Esophagus squamous epithelium (tissue), 4 donors: ENCODE data around the gene STXBP6.

Experiments used
- POLR2A ChIP-seq, 4 donors: fragments of 450-650 bp; IDR thresholded peaks; one replicate each; pipeline ENCODE4 v1.6.1; 2017; ENCODE audit warnings: antibody characterized with exemption in 4 of 4, mild to moderate bottlenecking in 4 of 4, moderate library complexity in 3 of 4
- TF ChIP-seq, protein P1 (sequence below), 6 experiments: fragments of 450-650 bp in 4 of 6; fragments of 200-600 bp in 2 of 6; sonication (generic) in 2 of 6; IDR thresholded peaks; one replicate each; pipeline ENCODE4 v1.5.1; 2016 to 2019; ENCODE audit warnings: antibody characterized with exemption in 6 of 6, mild to moderate bottlenecking in 4 of 6, moderate library complexity in 4 of 6

DNA sequence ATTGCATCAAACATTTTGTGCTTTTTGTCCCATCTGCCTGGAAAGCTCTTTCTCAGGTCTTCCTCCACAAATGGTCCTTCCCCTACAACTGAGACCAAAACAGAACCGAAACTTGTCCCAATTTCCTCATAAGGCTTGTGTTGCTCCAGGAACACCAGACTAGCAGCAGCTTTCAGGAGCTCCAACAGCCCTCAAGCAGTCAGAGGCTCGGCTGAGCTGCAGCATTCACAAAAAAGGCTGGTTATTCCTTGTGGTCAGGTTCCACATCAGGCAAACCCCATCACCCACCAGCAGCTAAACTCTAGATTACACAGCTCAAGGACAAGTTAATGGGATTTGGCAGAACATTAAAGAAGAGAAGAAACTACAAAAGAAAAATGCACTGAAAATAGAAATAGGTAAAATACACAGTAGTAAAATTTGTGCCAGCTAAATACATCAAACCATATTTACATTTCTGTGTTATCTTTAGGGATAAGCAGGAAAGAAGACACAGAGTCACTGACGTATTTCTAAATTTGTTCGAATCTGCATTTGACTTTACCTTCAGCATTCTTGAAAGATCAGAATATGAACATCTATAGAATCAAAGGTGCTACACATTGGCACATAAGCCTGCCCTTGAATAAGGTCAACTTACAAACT, 141.2 kb downstream of the STXBP6 start:
- TF ChIP-seq, protein P1, sequence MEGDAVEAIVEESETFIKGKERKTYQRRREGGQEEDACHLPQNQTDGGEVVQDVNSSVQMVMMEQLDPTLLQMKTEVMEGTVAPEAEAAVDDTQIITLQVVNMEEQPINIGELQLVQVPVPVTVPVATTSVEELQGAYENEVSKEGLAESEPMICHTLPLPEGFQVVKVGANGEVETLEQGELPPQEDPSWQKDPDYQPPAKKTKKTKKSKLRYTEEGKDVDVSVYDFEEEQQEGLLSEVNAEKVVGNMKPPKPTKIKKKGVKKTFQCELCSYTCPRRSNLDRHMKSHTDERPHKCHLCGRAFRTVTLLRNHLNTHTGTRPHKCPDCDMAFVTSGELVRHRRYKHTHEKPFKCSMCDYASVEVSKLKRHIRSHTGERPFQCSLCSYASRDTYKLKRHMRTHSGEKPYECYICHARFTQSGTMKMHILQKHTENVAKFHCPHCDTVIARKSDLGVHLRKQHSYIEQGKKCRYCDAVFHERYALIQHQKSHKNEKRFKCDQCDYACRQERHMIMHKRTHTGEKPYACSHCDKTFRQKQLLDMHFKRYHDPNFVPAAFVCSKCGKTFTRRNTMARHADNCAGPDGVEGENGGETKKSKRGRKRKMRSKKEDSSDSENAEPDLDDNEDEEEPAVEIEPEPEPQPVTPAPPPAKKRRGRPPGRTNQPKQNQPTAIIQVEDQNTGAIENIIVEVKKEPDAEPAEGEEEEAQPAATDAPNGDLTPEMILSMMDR (IDR thresholded peaks at IDR 0.05) = no peak
- no peak for TF ChIP-seq POLR2A (IDR thresholded peaks at IDR 0.05)
